Astrocyte of the cerebellum (primary cell): ENCODE measurements around the gene TEX264.
"Not testable (repeated sequence)": the region's sequence is repeated elsewhere in the genome, so short reads cannot be mapped to it uniquely, and the experiment has no call there.

ENCODE experiments used
- DNase-seq: peaks from one replicate; pipeline ENCODE4 v3.0.0-alpha.2; 2011; ENCODE audit warnings: low read depth
- H3K4me3 ChIP-seq: 2 replicates; pipeline ENCODE4 v1.5.1; 2011; ENCODE audit warnings: mild to moderate bottlenecking, low read depth, low read length, moderate library complexity
- CTCF ChIP-seq: IDR thresholded peaks from 2 replicates; pipeline ENCODE4 v1.5.1; 2012; ENCODE audit warnings: low read length, low read depth, moderate library complexity, mild to moderate bottlenecking; ENCODE audit errors: missing control alignments
- in situ Hi-C: cut with HindIII; loops from 2 replicates; pipeline ENCODE4 v1.10.0; 2017; ENCODE audit warnings: low sequenced_read_pairs

TEX264 gene

DNA sequence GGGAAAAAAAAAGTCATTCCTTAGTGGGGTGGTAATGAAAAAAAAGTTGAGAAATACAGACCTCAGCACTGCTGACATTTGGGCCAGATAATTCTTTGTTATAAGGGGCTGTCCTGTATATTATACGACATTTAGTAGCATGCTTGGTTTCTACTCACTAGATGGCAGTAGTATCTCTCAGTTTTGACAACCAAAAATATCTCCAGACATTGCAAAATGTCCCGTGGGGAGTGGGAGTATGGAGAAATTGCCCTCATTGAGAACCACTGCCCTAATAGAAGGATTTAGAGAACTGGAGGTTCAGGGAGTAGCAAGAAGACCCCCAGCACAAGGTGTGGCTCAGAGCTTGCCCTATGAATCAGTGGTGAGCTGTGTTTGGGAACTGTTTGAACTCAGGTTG, 28.6 kb upstream of the TEX264 start:
- DNase-seq = no peak
- peak; percentile 29 for TF ChIP-seq CTCF
- in situ Hi-C loops = loop anchor here (10.0 kb wide), 1 partner anchor 58 kb away; no protein-coding TSS in a partner anchor
- H3K4me3 ChIP-seq = no peak overlapping the region

DNA sequence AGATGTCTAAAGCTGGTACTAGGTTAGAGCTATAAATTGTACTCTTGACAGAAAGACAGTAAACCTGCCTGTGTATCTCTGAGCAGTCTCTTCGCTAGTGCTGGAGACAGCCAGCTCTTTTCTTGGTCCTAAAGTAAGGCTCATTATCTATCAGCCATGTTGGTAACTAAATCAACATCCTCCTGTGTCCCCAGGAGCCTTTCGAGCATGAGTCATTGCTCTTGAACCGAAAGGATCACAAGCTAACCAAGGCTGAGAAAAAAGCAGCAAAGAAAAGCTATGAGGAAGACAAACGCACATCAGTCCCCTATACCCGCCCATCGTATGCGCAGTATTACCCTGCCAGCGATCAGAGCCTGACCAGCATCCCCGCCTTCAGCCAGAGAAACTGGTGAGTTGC, 25.0 kb upstream of the TEX264 start:
- no peak for TF ChIP-seq CTCF
- H3K4me3 ChIP-seq = no peak overlapping the region
- in situ Hi-C loops = loop anchor here (10.0 kb wide), 1 partner anchor 61 kb away; no protein-coding TSS in a partner anchor
- no peak for DNase-seq

DNA sequence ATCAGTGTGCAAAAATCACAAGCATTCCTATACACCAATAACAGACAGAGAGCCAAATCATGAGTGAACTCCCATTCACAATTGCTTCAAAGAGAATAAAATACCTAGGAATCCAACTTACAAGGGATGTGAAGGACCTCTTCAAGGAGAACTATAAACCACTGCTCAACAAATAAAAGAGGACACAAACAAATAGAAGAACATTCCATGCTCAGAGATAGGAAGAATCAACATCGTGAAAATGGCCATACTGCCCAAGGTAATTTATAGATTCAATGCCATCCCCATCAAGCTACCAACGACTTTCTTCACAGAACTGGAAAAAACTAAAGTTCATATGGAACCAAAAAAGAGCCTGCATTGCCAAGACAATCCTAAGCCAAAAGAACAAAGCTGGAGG, 18.9 kb upstream of the TEX264 start:
- H3K4me3 ChIP-seq, in situ Hi-C loops, DNase-seq: not testable (repeated sequence)

DNA sequence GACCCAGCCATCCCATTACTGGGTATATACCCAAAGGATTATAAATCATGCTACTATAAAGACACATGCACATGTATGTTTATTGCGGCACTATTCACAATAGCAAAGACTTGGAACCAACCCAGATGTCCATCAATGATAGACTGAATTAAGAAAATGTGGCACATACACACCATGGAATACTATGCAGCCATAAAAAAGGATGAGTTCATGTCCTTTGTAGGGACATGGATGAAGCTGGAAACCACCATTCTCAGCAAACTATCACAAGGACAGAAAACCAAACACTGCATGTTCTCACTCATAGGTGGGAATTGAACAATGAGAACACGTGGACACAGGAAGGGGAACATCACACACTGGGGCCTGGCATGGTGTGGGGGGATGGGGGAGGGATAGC, 17.6 kb upstream of the TEX264 start:
- in situ Hi-C loops, DNase-seq: not testable (repeated sequence)

DNA sequence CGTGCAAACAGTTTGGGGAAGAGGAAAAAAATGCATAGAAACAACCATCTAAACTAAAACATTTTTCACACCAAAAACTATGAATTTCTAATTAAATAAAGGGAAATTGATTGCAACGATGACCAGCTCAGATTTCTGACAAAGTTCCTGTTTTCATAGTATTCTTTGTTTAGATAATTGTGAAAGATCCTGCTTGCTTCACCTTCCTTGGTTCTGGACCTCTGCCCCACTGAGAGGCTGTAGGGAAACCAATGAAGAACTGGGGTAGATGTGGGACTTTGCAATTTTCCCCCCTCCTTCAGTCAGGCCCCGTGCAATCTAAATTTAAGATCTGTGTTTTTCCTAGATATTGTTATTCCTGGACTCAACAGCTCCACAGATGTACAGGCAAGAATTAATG, 13.8 kb upstream of the TEX264 start:
- TF ChIP-seq CTCF = no peak
- in situ Hi-C loops = no loop called here
- H3K4me3 ChIP-seq = no peak overlapping the region
- DNase-seq = no peak

More for the DNA sequence above, 17.6 kb upstream of the TEX264 start:
- not testable (repeated sequence) for H3K4me3 ChIP-seq

GRCh38 chr3:51659942-51660341, 11.1 kb upstream of the TEX264 start:
- in situ Hi-C loops = no loop called here
- no peak for DNase-seq
- no peak overlapping the region for H3K4me3 ChIP-seq
- TF ChIP-seq CTCF = no peak

GRCh38 chr3:51662456-51662855, 8.6 kb upstream of the TEX264 start:
- in situ Hi-C loops = no loop called here
- TF ChIP-seq CTCF = no peak

DNA sequence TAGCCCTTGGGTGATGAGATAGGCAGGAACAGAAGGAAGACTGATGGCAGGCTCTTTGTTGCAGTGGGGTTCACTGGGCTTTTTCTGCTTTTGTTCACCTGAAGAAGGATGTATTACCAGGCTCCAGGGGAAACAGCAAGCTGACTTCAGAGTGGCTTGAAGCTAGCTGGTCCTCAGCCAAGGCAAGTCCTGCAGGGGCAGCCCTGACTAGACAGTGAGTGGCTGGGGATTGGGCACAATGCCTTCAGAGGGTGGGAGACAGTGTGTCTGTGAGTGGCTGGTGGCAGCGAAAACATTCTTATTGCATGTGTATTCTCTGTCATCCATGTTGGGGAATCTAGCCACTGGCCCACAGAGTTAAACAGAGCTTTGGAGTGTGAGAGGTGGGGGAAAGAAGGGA, 2.3 kb upstream of the TEX264 start:
- TF ChIP-seq CTCF = no peak
- no peak overlapping the region for H3K4me3 ChIP-seq
- in situ Hi-C loops = no loop called here
- no peak for DNase-seq

More at GRCh38 chr3:51662456-51662855, 8.6 kb upstream of the TEX264 start:
- DNase-seq = no peak
- no peak overlapping the region for H3K4me3 ChIP-seq
